Hematopoietic multipotent progenitor cell treated with erythropoietin and hydrocortisone succinate and interleukin-3 and kit ligand, for 15 days (in vitro differentiated cells): ENCODE measurements around the gene LHPP.
"Not testable (repeated sequence)": the region's sequence is repeated elsewhere in the genome, so short reads cannot be mapped to it uniquely, and the experiment has no call there.

ENCODE experiments used
- DNase-seq: peaks from one replicate; pipeline ENCODE4 v3.0.0-alpha.2; 2015; ENCODE audit warnings: low spot score

The LHPP gene

DNA sequence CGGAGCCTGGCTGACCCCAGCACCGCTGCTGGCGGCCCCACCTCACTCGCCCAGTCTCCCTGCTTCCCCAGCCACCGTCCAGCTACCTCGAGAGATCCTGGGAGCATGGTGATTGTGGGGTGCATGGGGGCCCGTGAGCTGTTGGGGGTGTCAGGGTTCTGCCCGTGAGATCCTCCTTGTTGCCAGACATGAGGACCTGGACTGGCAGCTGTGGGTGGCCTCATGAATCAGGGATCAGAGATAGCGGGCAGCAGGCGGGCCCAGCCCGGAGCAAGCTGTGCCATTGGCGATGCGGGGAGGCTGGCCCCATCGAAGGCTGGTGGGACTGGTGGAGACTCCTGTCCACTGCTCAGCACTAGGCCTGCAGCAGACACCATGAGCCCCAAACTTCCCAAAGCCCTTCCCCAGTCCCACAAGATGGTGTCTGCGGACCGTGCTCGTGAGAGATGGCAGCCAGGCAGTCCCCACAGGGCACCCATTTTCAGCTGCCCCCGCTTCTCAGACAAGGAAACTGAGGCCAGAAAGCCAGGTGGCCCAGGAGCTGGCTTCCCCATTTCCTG lies 75.6 kb downstream of the LHPP start:
- no peak for DNase-seq

DNA sequence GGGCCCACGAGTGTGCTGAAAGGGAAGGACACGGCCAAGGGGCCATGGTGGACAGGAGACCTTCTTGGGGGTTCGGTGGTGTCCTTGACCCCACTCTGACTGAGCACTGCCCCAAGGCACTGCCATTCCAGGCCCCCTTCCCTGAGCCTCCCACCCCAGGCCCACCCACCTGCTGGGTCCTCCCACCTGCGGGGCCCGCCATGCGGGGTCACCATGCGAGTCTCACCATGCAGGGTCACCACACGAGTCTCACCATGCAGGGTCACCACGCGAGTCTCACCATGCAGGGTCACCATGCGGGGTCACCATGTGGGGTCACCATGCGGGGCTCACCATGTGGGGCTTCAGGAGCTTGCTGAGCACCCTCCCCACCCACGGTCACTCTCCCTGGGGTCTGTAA lies 76.3 kb downstream of the LHPP start:
- no peak for DNase-seq

DNA sequence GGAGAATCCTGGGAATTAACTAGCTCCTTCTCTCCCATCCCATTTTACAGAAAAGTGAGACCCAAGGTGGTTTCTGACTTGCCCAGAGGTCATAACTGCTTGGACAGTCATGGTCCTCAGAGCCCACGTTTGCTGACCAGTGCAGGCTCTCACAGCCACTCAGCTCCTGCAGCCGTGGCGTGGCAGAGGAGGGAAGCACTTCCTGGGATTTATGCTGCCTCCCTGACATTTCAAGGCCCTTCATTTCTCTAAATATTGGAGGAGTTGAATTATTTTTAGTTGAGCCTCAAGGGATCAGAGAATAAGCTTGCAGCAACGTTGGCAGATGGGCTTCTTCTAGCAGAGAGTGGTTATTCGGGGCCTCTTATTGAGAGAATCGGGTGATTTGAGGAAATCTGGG lies 77.1 kb downstream of the LHPP start:
- no peak for DNase-seq

DNA sequence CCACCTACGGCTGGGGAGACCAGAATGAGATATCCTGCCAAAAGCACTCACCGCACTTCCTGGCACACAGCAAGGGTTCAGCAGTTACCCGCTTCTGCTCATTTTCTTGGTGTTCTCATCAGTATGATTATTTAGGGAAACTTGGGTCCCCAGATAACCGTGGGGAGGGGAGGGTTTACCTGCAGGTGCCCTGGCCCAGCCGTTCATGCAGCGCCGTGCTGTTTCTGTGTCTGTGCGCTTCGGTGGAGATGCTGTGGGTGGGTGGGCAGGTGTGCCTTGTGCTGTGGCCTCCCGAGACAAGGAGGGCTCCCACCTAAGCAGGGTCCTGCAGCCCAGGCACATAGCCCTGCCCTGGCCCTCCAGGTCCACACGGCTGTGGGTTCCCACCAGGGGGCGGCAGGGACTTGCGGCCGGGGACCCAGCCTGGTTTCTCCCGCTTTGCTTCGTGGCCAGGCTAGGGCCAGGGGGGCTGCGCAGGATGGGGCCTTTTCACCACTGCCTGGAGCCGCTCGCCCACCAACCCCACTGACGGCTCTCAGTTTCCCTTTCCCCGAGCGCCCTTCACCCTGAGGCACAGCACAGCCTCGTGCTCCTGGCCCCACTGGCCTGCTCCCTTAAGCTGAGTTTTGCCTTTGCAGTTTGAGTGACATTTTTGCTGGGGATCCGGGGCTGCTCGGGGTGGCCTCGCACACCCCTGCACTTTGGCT lies 78.5 kb downstream of the LHPP start:
- DNase-seq: peak; percentile 56

DNA sequence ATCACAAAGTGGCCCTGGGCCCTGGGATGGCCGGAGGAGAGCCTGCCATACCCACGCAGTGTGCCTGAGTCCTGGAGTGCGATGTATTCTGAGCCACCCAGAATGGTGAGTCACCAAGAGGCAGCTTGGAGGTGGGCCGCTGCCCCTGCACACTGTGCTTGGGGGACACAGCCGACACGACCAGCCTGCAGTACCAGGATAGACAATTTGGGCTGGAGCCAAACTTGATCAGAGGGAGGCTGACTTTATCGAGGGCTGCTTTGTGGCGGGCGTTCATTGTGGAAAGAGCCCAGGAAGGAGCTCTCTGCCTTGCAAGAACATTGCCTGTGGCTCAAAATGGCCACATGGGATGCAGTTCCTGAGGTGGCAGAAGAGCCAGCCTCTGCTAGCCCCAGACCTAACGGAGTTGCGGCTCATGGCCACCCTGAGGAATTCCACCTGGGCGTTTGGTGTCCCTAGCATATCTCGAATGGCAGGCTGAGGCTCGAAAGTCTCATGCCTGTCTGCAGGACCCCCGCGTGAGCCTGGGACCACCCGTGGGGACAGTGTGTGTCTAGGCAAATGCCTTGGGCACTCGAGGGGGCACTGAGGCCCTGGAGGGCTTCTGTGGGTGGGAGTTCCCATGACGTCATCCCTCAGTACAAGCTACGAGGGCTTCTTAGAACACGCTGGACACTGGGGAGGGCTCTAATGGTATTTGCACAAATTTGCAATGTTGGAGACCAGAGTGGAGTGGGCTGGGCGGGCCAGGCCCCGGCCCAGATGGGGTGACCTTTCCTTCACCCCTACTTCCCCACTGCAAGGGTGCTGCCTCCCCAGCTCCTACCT lies 79.7 kb downstream of the LHPP start:
- peak; percentile 5 for DNase-seq

DNA sequence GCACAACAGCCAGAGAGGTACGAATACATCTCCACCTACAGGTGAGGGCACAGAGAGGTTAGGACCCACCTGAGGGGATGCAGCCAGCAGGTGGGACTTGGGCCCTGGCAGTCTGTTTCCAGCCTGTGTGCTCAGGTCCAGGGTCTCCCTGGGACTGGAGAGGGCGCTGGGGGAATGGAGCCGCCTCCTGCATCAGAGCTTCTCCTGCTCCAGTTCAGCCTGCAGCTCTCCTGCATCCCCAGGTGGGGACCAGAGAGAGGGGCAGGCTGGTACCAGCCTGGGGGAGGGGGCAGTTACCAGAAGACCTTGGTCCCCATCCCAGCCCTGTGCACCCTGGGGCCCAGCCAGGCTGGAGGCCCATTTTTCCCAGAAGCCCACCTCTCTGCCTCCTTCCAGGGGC lies 80.7 kb downstream of the LHPP start:
- no peak for DNase-seq

DNA sequence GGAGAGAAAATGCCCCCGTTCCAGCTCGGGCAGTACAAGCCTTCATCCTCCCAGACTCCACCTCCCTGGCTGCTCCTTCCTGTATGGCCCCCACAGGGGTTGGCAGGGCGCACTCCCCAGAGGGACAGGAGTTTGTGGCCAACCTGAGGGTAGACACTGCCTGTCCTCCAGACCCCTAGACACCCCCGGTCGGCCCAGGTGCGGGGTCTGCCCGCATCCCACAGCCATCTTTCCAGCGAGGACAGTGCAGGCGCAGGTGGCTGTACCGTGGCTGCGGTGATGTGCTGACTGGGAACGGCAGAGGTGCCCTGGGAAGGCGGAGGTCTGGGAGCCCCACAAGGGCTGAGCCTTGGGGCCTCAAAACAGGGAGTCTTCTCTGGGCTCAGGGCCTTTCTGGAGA lies 81.5 kb downstream of the LHPP start:
- no peak for DNase-seq

DNA sequence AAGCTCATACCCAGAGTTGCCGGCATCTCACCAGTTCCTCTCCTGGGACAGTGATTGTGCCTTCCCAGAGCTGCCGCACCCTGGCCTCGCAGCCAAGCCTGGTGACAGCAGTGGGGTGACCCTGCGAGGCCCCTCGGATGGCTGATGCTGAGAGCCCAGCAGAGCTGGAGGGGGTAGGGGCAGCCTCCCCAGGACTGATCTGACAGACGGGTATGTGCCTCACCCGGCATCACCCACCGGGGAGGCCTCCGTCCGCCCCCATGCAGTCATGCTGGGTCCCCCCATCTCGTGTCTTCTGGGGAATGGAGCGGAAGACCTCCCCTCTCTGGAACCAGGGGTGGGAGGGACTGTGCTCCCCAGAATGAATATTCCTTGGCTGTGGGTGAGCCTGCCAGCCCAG lies 82.3 kb downstream of the LHPP start:
- DNase-seq: no peak

DNA sequence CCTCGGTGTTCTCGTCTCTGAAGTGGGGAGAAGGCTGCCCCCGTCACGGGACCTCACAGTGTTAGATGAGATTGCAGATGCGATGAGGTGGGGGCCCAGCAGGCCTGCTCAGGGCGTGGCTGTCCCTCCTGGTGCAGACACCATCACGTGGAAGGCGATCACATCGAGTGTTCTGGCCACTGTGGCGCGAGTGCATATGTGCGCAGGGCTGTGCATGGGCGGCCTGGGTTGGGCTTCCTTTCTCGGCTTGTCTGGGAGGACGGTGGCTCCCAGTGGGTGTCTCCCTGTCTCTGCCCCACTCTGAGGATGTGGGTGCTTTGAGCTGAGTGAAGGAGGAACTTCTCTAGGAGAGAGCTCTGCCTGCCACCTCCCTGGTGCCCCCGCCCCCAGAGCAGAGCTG lies 83.1 kb downstream of the LHPP start:
- no peak for DNase-seq

DNA sequence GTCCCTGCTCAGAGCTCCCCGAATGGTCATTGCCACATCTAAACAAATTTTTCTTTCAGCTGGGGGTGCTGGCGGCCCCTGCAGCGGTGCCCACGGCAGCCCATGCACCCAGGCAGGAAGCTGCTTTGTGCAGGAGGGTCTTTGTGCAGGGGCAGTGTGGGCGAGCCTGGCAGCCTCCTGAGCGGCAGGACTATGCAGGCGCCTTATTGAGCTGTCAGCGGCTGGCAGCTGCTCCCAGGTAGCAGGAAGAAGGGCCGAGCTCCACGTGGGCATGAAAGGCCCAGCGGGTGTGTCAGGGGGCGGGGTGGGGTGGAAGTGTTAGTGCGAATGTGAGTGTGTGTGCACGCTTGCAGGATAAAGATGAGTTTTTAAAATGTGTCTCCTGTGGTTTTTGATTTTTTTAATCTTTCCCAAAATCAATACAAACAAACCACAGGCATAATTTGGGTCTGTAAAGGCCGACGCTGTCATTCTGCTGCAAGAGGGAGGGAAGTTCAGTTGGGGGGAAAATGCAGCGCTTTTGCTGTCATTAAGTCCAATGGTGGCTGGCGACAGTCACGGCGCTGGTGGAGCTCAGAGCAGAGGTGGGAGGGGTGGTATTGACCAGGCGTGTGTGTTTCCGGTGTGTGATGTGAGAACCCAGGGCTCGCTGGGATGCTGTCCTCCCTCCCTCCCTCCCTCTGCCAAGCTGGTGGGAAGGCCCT lies 83.9 kb downstream of the LHPP start:
- no peak for DNase-seq

DNA sequence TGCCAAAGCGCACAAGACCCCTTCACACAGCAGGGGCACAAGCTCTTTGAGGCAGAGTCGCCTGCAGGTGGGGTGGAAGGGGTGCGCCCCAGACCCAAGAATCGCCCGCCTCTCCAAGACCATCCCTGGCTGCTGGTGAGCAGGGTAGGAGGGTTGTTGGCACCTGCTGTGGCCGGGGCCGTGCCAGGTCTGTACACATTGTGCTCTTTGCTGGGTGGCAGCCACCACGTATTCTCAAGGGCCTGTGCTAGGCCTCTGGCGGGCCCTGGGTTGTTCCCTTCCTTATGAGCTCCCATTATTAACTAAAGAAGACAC lies 84.4 kb downstream of the LHPP start:
- no peak for DNase-seq

DNA sequence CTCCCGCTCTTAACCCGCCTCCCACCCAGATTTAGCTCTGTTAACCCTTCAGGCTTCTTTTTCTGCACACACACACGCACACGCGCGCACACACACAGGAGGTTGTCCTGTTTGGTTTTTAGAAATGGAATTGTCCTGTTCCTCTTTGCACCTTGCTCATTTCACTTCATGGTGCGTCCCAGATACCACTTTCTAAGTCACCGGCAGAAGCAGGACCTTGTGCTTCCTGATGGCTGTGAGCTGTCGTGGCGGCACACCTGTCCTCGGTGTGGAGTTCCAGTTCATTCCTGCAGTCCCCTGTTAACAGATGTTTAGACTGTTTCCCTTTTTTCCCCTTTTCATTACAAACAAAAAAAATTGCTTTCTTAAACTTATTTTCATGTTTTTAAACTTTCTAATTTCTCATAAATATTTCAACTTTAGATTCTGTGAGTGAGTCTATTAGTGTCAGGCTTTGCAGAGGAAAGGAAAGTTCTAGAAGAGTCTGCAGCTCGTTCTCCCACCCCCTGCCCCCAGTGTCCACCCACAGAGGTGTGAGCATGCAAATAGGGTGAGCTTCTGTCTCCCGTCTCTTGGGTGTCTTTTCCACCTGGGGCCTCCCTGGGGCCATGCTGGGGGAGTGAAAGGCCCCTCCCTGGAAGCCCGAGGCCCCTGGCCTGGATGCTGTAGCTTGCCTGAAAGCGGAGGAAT lies 85.5 kb downstream of the LHPP start:
- no peak for DNase-seq

DNA sequence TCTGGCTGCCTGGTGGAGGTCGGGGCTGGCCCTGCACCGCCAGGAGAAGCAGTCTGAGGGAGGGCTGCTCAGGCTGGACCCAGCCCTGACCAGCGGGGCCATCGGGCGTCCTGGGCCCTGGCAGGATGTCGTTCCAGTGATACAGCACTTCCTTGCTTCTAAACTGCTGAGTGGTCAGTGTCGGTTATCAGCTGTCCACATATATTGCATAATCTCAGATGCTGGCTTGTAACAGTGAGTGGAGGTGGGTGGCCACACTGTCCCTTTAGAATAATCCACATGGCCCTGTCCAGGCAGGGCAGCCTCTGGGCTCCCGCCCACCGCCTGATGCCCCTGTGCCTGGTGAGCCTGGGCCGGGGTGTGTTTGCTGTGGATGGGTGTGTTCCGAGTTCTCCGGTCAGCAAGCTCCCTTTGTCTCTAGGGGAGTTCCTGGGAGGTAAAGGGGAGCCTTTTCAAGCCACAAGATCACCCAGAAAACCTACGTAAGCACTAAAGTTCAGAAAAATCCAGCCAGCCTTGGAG lies 86.1 kb downstream of the LHPP start:
- no peak for DNase-seq

DNA sequence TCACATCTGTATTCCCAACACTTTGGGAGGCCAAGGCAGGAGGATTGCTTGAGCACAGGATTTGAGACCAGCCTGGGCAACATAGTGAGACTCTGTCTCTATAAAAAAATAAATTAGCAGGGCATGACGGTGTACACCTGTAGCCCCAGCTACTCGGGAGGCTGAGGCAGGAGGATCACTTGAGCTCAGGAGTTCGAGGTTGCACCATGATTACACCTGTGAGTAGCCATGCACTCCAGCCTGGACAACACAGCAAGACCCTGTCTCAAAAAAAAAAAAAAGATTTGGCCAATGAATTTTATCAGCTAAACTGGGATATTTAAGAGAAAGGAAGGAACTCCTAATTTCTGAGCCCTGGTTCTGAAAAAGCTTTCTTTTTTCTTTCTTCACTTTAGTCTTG lies 87.5 kb downstream of the LHPP start:
- not testable (repeated sequence) for DNase-seq

DNA sequence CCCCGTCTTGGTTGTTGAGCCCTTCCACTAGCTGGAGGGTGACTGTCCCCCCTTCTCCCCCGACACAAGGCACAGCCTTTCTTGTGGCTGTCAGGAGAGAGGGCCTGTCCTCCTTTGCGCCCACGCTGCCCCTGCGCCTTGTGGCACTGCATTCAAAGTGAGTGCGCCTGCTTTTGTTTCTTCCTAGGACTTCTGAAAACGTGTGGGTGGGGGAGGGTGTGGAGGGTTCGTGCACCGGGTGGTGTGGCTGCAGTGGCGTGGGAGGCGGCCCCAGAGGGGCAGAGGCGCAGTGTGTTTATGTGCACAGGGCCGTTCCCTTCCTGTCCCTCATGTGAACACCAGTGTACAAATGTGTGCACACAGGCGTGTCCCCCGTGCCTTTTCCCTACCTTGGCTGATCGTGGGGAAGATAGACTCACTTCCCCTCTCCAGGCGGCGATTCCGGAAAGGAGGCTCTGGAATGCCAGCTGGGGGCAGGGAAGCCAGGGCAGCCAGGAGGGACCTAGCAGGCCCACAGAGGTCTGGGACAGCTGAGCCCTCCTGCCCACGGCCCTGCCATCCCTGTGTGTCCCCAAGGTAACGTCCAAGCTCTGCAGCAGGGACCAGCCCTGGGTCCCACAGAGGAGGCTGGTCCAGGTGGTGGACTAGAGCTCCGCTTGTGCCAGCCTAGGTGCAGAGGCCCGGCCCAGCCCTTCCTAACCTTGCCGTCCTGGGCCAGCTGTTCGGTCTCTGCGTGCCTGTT lies 88.8 kb downstream of the LHPP start:
- DNase-seq: no peak

DNA sequence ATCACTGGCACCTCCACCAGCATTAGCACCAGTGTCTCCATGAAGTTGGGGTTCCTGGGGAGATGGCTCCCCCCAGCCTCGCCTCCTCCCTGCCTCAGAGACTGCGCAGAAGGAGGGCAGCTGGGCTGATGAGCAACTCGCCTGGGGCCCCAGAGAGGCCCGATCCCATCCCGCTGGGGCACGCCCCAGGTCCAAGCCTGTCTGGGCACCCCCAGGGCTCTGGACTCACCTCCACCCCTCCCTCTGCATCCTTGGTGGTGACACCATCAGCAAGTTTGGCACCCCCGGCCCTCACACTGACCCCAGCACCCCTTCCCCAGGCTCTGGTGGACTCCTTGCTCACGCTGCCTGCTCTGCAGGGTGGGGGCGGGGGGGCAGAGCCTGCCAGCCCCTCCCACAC lies 89.5 kb downstream of the LHPP start:
- no peak for DNase-seq

DNA sequence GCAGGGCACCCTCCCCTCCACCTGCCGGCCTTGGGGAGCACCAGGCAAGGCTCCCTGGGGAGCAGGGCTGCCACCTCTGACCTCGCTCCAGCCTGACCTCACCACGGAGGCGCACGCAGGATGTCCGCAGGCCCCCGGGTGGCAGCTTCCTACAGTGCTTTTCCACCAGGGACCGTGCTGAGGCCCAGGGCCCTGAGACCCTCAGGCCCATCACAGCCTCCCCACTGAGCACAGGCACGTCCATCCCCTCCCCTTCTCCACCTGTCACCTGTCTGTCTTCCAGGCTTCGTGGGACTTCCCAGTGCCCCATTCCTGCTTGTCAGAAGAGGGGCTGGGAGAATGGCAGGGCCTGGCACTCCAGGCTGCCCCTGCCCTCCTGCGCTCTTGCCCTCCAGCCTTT lies 90.1 kb downstream of the LHPP start:
- no peak for DNase-seq

DNA sequence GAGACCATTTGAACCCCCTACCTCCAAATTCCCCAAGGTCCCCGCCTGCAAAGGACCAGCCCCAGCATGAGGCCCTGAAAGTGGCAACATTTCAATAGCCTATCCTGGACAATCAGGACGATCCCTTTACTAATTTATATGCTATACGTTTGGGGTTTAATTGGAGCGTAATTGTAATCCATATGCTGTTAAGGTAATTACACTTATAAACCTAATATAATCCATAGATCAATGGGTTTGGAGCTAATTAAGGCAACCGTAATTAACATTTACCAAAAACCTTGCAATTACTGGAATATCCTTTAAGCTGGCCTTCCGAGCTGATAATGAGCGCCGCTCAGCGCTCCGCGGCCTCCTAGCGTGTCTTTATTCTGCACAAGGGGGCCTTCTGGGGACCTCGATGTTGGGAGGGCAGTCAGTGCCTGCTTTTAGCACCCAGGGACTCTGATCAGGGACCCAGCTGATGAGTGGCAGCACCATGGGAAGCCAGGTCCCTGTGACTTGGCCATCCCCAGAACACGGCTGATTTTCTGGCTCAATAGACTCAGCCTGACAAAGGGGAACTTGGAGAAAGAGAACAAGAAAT lies 91.2 kb downstream of the LHPP start:
- no peak for DNase-seq

DNA sequence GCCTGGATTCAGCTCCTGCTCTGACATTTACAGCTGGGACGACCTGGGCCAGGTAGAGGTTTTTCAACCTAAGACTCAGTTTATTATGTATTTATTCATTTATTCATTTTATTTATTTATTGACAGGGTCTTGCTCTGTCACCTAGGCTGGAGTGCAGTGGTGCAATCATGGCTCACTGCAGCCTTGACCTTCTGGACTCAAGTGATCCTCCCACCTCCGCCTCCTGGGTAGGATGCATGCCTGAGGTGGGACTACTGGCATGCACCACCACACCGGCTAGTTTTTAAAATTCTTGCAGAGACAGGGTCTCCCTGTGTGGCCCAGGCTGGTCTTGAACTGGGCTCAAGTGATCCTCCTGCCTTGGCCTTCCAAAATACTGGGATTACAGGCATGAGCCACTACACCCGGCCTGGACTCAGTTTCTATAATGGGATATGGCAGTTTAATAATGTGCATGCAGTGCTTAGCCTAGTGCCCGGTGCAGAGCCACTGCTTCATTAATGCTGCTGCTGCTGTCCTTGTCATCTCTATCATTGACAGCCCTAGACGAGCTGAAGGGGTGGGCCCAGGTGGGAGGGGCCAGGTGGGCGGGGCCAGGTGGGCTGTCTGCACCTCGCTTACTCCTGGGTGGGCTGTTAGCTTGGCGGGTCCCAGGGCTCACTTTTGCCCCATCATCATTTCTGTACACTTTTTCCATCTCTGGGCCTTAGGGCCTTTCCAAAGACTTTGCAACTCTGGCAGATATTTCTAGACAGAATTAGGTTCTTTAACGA lies 92.6 kb downstream of the LHPP start:
- no peak for DNase-seq

DNA sequence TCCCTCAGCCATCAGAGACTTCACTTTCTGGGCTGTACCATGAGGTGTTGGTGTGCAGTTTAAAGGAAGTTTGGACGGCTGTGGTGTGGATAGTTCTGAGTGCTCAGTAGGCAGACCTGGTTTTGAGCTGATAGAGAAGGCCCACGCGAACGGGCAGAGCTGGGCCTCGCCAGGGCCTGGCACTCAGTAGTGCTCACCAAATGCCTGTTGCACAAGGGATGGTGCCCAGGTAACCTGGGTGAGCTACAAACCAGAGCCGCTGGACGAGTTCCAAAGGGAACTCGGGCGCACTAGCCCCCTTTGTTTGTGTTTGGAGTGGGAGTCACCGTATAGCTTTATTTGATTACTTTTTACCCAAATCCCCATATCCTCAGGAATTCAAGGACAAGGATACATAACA lies 95.5 kb downstream of the LHPP start:
- DNase-seq: no peak
